ENCODE data around the gene PRELP. TPM values are rescaled to one million over a fixed set of nuclear protein-coding genes. Genes with fewer than 3 reads are reported as not detected.
"Not testable (repeated sequence)": the region's sequence is repeated elsewhere in the genome, so short reads cannot be mapped to it uniquely, and the experiment has no call there.

Gene PRELP
- total and polyA plus RNA-seq, 2 of the 8 experiments (the other 6 are each of a cell fraction or from before 2014, with no cell fraction given): 0.13 to 0.23 TPM

GRCh38 chr1:203447151-203447550 is 28.5 kb upstream of the PRELP start (continued):
- TF ChIP-seq PHF8 (conservative IDR thresholded peaks at IDR 0.05; ENCODE audit: low read depth, low read length) (no peak), POLR2A (IDR thresholded peaks at IDR 0.05; ENCODE audit: control extremely low read depth in 1 of 2, low read depth in 2 of 2, low read length in 2 of 2) (no peak), FOSL1 (IDR thresholded peaks at IDR 0.05; ENCODE audit: insufficient read depth, low read depth, low read length) (no peak), TEAD4 (IDR thresholded peaks at IDR 0.05; ENCODE audit: low read depth, low read length) (no peak), KDM1A (IDR thresholded peaks at IDR 0.05; ENCODE audit: borderline replicate concordance, low read length) (no peak), SIX5 (IDR thresholded peaks at IDR 0.05; ENCODE audit: low read depth, low read length) (no peak)

GRCh38 chr1:203447598-203447997 is 28.0 kb upstream of the PRELP start:
- H3K36me3 ChIP-seq (ENCODE audit: control insufficient read depth in 2 of 4, insufficient read depth in 4 of 4, low read length in 3 of 4); H3K4me3 ChIP-seq (ENCODE audit: extremely low read depth in 1 of 4, insufficient read depth in 2 of 4, low read depth in 3 of 4, low read length in 4 of 4); H4K20me1 ChIP-seq (replicated peaks in 1 of 2; ENCODE audit: control insufficient read depth in 1 of 2, insufficient read depth in 2 of 2, low read length in 2 of 2); H2BK12ac ChIP-seq (ENCODE audit: low read depth, low read length); H2BK5ac ChIP-seq (ENCODE audit: low read depth, low read length); H2BK20ac ChIP-seq (ENCODE audit: low read length); H3K56ac ChIP-seq (replicated peaks; ENCODE audit: insufficient read length, low read depth, low read length); H3K4me1 ChIP-seq (replicated peaks in 1 of 4; ENCODE audit: control insufficient read depth in 3 of 4, insufficient read depth in 4 of 4, low read length in 3 of 4); H3K4ac ChIP-seq (replicated peaks; ENCODE audit: insufficient read length, low read depth, low read length); POLR2A ChIA-PET (ENCODE audit: partially characterized antibody); H3K79me2 ChIP-seq (ENCODE audit: control insufficient read depth in 1 of 2, insufficient read depth in 2 of 2, low read length in 2 of 2); DNase-seq (ENCODE audit: low read depth in 1 of 2, low spot score in 2 of 2); H3K23me2 ChIP-seq (ENCODE audit: low read depth, low read length); H2AFZ ChIP-seq (ENCODE audit: low read length); H3K79me1 ChIP-seq (ENCODE audit: low read depth, low read length); H3K14ac ChIP-seq (ENCODE audit: insufficient read length); H2BK15ac ChIP-seq (ENCODE audit: low read length); H4K8ac ChIP-seq (ENCODE audit: extremely low read depth, insufficient read depth, low read length); H3K9ac ChIP-seq (replicated peaks in 1 of 4; ENCODE audit: extremely low read depth in 1 of 4, low read depth in 3 of 4, low read length in 3 of 4); H3K4me2 ChIP-seq (ENCODE audit: insufficient read depth in 1 of 2, low read depth in 2 of 2, low read length in 2 of 2); H4K5ac ChIP-seq (ENCODE audit: insufficient read length, low read depth, low read length); H3K18ac ChIP-seq (ENCODE audit: extremely low read depth, low read length); FAIRE-seq; H3K27ac ChIP-seq (ENCODE audit: low read depth, low read length); H4K91ac ChIP-seq (replicated peaks; ENCODE audit: insufficient read length, low read length); H2AK5ac ChIP-seq (ENCODE audit: low read depth, low read length); H3K23ac ChIP-seq (ENCODE audit: insufficient read length); H3K27me3 ChIP-seq (replicated peaks in 1 of 4; ENCODE audit: control insufficient read depth in 3 of 4, extremely low read depth in 1 of 4, insufficient read depth in 3 of 4, low read length in 3 of 4); H2BK120ac ChIP-seq (replicated peaks; ENCODE audit: low read depth, low read length): not testable (repeated sequence)
- CTCF ChIA-PET (ENCODE audit: partially characterized antibody): interaction anchor here (0.7 to 10.2 kb wide), 10 partner anchors 14 to 275 kb away, joined by 3 to 166 read pairs (median 3); partner anchors contain the start of gene FMOD
- WGBS, 2 experiments (ENCODE audit: extremely low coverage in 1 of 2, insufficient coverage in 1 of 2, insufficient read length in 1 of 2, insufficient replicate concordance in 2 of 2, low coverage in 1 of 2, low lambda C conversion rate in 2 of 2, missing lambda C conversion rate in 1 of 2): 85% methylated on average over 1 of the region's 1 CpG; no CpG with 5 or more reads in 1 of the 2 experiments
- H3K9me3 ChIP-seq (ENCODE audit: insufficient read depth in 2 of 2, low read depth in 1 of 2, low read length in 1 of 2): peaks cover 7 to 11% of the 10 kb centered on the region in 2 experiments; a peak in 3 of 4 replicates
